ENCODE results near the gene GPA33.

- TF ChIP-seq RAD21 (IDR thresholded peaks at IDR 0.05; ENCODE audit: low read depth) (no peak), FOXM1 (IDR thresholded peaks at IDR 0.05; ENCODE audit: borderline replicate concordance, low read depth) (no peak)
These were observed at the start of gene GPA33 for GRCh38 chr1:167090314-167090942.
